HepG2 (cell line): ENCODE data around the gene USP9X. TPM values are rescaled to one million over a fixed set of nuclear protein-coding genes. Genes with fewer than 3 reads are reported as not detected.
A peak's percentile ranks its signal among the peaks of the same experiment; 100 is the strongest.

Experiments used
- ATAC-seq: fragments of 200-7000 bp; cut with Tn5 transposase; 3 replicates; pipeline ENCODE4 v1.9.1; 2020; ENCODE audit warnings: mild to moderate bottlenecking, moderate library complexity
- BruUV-seq: library from RNA; stranded (reverse); fragments of 400-500 nt; replicated peaks from 2 replicates; lab custom pipeline; 2021; lab: Mats Ljungman, UMichigan
- CTCF ChIA-PET: fragments of 300-600 bp; formaldehyde crosslinking; extraction: SDS; loops from one replicate; lab custom pipeline; 2021; ENCODE audit warnings: low total read pairs, inconsistent platforms, low intra/inter-chr PET ratio; lab: Yijun Ruan, JAX
- POLR2A ChIA-PET: fragments of 350-600 bp; sonication (Branson Sonifier 250); formaldehyde crosslinking; loops from one replicate; lab custom pipeline; 2020; ENCODE audit warnings: antibody characterized with exemption, inconsistent platforms; lab: Yijun Ruan, JAX
- DNase-seq: peaks from one replicate; pipeline ENCODE4 v3.0.0-alpha.2; 2015; ENCODE audit warnings: low spot score
- FAIRE-seq: peaks from 3 replicates; lab custom pipeline; 2011; peaks lifted over from hg19 to GRCh38; lab: Jason Lieb, UNC
- H2AFZ ChIP-seq: one replicate; pipeline ENCODE4 v1.6.1; 2011; ENCODE audit warnings: low read length, inconsistent platforms
- H3K27ac ChIP-seq: fragments of 300-600 bp; 3 replicates; pipeline ENCODE4 v1.8.0; 2011; ENCODE audit warnings: mixed run types, mild to moderate bottlenecking, mixed read lengths, low read length, inconsistent platforms; ENCODE audit not compliant: insufficient read depth; ENCODE audit errors: extremely low read length
- H3K27me3 ChIP-seq, 2 experiments: fragments of 200-600 bp in 1 of 2; 2 replicates in 1 of 2; 3 replicates in 1 of 2; pipeline versions ENCODE4 v1.6.0 to v1.8.0; 2011; ENCODE audit warnings: low read length in 2 of 2, mild to moderate bottlenecking in 2 of 2, moderate library complexity in 2 of 2, inconsistent platforms in 1 of 2; ENCODE audit not compliant: insufficient read depth in 2 of 2, control insufficient read depth in 1 of 2
- H3K36me3 ChIP-seq, 2 experiments: fragments of 200-600 bp in 1 of 2; replicated peaks in 1 of 2; 2 replicates in 1 of 2; 3 replicates in 1 of 2; pipeline versions ENCODE4 v1.5.1 to v1.8.0; 2011; ENCODE audit warnings: low read length in 2 of 2, inconsistent platforms in 1 of 2; ENCODE audit not compliant: insufficient read depth in 2 of 2, control insufficient read depth in 1 of 2
- H3K4me1 ChIP-seq: 2 replicates; pipeline ENCODE4 v1.5.1; 2012; ENCODE audit warnings: low read length, inconsistent platforms; ENCODE audit not compliant: insufficient read depth
- H3K4me2 ChIP-seq: 2 replicates; pipeline ENCODE4 v1.6.0; 2011; ENCODE audit warnings: low read depth, low read length, inconsistent platforms
- H3K4me3 ChIP-seq, 3 experiments: fragments of 200-600 bp in 1 of 3; sonication (generic), shearing (Covaris generic) in 1 of 3; replicated peaks in 1 of 3; 2 replicates each; pipeline ENCODE4 v1.5.1; 2011 to 2016; ENCODE audit warnings: low read length in 3 of 3, inconsistent platforms in 2 of 3, low read depth in 2 of 3, mild to moderate bottlenecking in 2 of 3, control low read depth in 1 of 3, mixed read lengths in 1 of 3; ENCODE audit not compliant: insufficient read depth in 1 of 3
- H3K79me2 ChIP-seq: one replicate; pipeline ENCODE4 v1.6.1; 2011; ENCODE audit warnings: low read length, inconsistent platforms; ENCODE audit not compliant: insufficient read depth
- H3K9ac ChIP-seq: 2 replicates; pipeline ENCODE4 v1.6.0; 2011; ENCODE audit warnings: mild to moderate bottlenecking, low read depth, low read length, inconsistent platforms; ENCODE audit not compliant: insufficient read depth
- H3K9me3 ChIP-seq: 2 replicates; pipeline ENCODE4 v1.5.1; 2012; ENCODE audit warnings: mild to moderate bottlenecking, low read length
- H4K20me1 ChIP-seq: 2 replicates; pipeline ENCODE4 v1.6.0; 2011; ENCODE audit warnings: inconsistent platforms, mild to moderate bottlenecking, low read length, moderate library complexity; ENCODE audit not compliant: insufficient read depth
- BCL6 ChIP-seq: IDR thresholded peaks from 2 replicates; pipeline ENCODE4 v1.6.1; 2016; ENCODE audit warnings: missing genetic modification reagents, missing compliant biosample characterization
- GATAD1 ChIP-seq: IDR thresholded peaks from 2 replicates; pipeline ENCODE4 v1.6.1; 2016; ENCODE audit warnings: missing genetic modification reagents, missing compliant biosample characterization
- HMG20A ChIP-seq: IDR thresholded peaks from 2 replicates; pipeline ENCODE4 v1.6.1; 2016; ENCODE audit warnings: borderline replicate concordance
- HOXA3 ChIP-seq: sonication (generic); formaldehyde crosslinking; IDR thresholded peaks from 2 replicates; pipeline ENCODE4 v1.5.0; 2020; ENCODE audit warnings: missing genetic modification reagents
- KDM1A ChIP-seq: IDR thresholded peaks from 2 replicates; pipeline ENCODE4 v1.6.1; 2016; ENCODE audit warnings: missing compliant biosample characterization
- MAFF ChIP-seq: IDR thresholded peaks from 2 replicates; pipeline ENCODE4 v1.6.1; 2011; ENCODE audit warnings: low read depth, low read length, improper control_type of control experiment
- MAFK ChIP-seq, 2 experiments: IDR thresholded peaks in 1 of 2; conservative IDR thresholded peaks in 1 of 2; 2 replicates each; pipeline ENCODE4 v1.6.1; 2011; ENCODE audit warnings: improper control_type of control experiment in 2 of 2, low read length in 2 of 2
- NCOA5 ChIP-seq: sonication (generic); formaldehyde crosslinking; IDR thresholded peaks from 2 replicates; pipeline ENCODE4 v1.4.0; 2020; ENCODE audit warnings: missing genetic modification reagents
- PCBP2 ChIP-seq: fragments of 200-400 bp; formaldehyde crosslinking; optimal IDR thresholded peaks from 2 replicates; pipeline ENCODE3; 2018; ENCODE audit warnings: low read length, low read depth; ENCODE audit not compliant: poor library complexity, severe bottlenecking
- SALL1 ChIP-seq: sonication (generic); formaldehyde crosslinking; IDR thresholded peaks from 2 replicates; pipeline ENCODE4 v1.8.0; 2022; ENCODE audit warnings: mild to moderate bottlenecking, missing genetic modification reagents
- TGIF2 ChIP-seq: IDR thresholded peaks from 2 replicates; pipeline ENCODE4 v1.6.1; 2016; ENCODE audit warnings: control low read depth, missing compliant biosample characterization
- ZNF550 ChIP-seq: sonication (generic); formaldehyde crosslinking; IDR thresholded peaks from 2 replicates; pipeline ENCODE4 v1.4.0; 2020; ENCODE audit warnings: mild to moderate bottlenecking, missing genetic modification reagents, borderline replicate concordance
- ZNF749 ChIP-seq: sonication (generic); formaldehyde crosslinking; IDR thresholded peaks from 2 replicates; pipeline ENCODE4 v1.8.0; 2022; ENCODE audit warnings: mild to moderate bottlenecking, missing genetic modification reagents, moderate library complexity, borderline replicate concordance
- ZNF790 ChIP-seq: sonication (generic); formaldehyde crosslinking; IDR thresholded peaks from 2 replicates; pipeline ENCODE4 v1.8.0; 2022; ENCODE audit warnings: missing genetic modification reagents, mild to moderate bottlenecking, borderline replicate concordance
- ZNF83 ChIP-seq: sonication (generic); formaldehyde crosslinking; IDR thresholded peaks from 2 replicates; pipeline ENCODE4 v1.4.0; 2020; ENCODE audit warnings: missing genetic modification reagents, mild to moderate bottlenecking, borderline replicate concordance
- WGBS: methylation state at CpG from one replicate; pipeline ENCODE4 v1.1.6; 2017; ENCODE audit warnings: low lambda C conversion rate; 5-methylcytosine and 5-hydroxymethylcytosine counted together
- in situ Hi-C: cut with HindIII; loops from 2 replicates; pipeline ENCODE4 v1.10.0; 2017; ENCODE audit warnings: low pct_unique_long_range_greater_than_20kb; ENCODE audit not compliant: extremely low pct_ligation_motif_present
- intact Hi-C: fragments of 100-400 bp; cut with micrococcal nuclease; formaldehyde crosslinking; loops from one replicate; pipeline ENCODE4 v1.10.0; 2022; ENCODE audit not compliant: unreplicated experiment
- polyA plus RNA-seq, 8 experiments: library from polyadenylated mRNA; depleted of rRNA in 3 of 8; stranded (reverse) in 7 of 8; unstranded in 1 of 8; fragments of >200 nt; fragmentation: Illumina TruSeq in 4 of 8; extraction: Trizol in 4 of 8; gene quantifications; 2 replicates each; pipeline versions ENCODE4 v1.2.1 to v1.2.3, GENCODE V29; 2011 to 2016; ENCODE audit warnings: low read depth in 4 of 8, missing spikeins in 1 of 8, mixed read lengths in 1 of 8; ENCODE audit not compliant: insufficient read depth in 1 of 8
- total RNA-seq, 5 experiments: library from RNA; depleted of rRNA; stranded (reverse); fragments of >200 nt; fragmentation: Illumina TruSeq; extraction: Trizol; gene quantifications; 2 replicates each; pipeline ENCODE4 v1.2.3, GENCODE V29; 2016; ENCODE audit warnings: low read depth in 1 of 5
- TF ChIP-seq, protein P1 (sequence below), 2 experiments: fragments of 450-650 bp in 1 of 2; sonication (generic) in 1 of 2; formaldehyde crosslinking; IDR thresholded peaks; 2 replicates each; pipeline versions ENCODE4 v1.5.0 to v1.8.0; 2020 to 2022; ENCODE audit warnings: mild to moderate bottlenecking in 1 of 2, missing genetic modification reagents in 1 of 2
- TF ChIP-seq, protein P2 (sequence below): sonication (generic); formaldehyde crosslinking; IDR thresholded peaks from 2 replicates; pipeline ENCODE4 v1.5.0; 2020; ENCODE audit warnings: missing genetic modification reagents, mild to moderate bottlenecking, borderline replicate concordance
- TF ChIP-seq, protein P3 (sequence below): IDR thresholded peaks from 2 replicates; pipeline ENCODE4 v1.6.1; 2016

Gene USP9X
- total and polyA plus RNA-seq, 2 of the 13 experiments (the other 11 are each of a cell fraction or from before 2014, with no cell fraction given) = 22.2 to 40.5 TPM

DNA sequence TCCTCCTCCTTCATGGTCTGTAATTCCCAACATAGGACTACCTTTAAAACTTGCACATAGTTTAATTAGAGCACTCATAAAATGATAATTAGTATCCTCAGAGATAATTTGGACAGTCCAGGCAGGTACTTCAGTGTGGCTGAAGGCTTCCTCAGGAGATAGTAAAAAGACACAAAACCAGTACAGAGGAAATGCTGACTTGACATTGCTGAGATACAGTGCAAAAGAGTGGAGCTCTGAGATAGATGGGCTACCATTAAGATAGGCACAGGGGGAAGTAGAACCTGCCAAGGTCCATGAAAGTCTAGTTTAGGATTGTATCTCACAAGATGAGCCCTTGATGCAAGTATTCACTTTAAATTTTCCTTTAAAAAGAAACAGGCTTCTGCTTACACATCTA, 91.0 kb downstream of the USP9X start:
- POLR2A ChIA-PET = no interaction called here
- 0 out of 2 replicates have a peak, but pooled peaks cover 2% of the 10 kb centered on the region for H4K20me1 ChIP-seq
- no peak for FAIRE-seq
- H3K36me3 ChIP-seq = peaks cover 2 to 10% of the 10 kb centered on the region in 2 experiments; a peak in 2 of 5 replicates
- H3K9me3 ChIP-seq = no peaks in the 10 kb centered on the region
- no peak overlapping the region for H3K27ac ChIP-seq
- CTCF ChIA-PET = interaction anchor here (0.5 kb wide), 1 partner anchor 570 kb away, joined by 4 read pairs; no protein-coding TSS in a partner anchor
- no peak overlapping the region for H3K4me3 ChIP-seq
- H2AFZ ChIP-seq = no peak overlapping the region
- H3K4me1 ChIP-seq = no peaks in the 10 kb centered on the region
- no peak overlapping the region for H3K4me2 ChIP-seq
- no peak overlapping the region for H3K9ac ChIP-seq
- no peak for TF ChIP-seq BCL6 (CRISPR knock-in tag)
- TF ChIP-seq HMG20A (CRISPR knock-in tag) = no peak
- TF ChIP-seq MAFK (conservative IDR thresholded peaks at IDR 0.05 in 1 of 2, IDR thresholded peaks at IDR 0.05 in 1 of 2; ENCODE audit: low read length in 2 of 2) = peak; percentile 74 to 88
- peak; percentile 83 for TF ChIP-seq MAFF
- TF ChIP-seq TGIF2 = no peak
- TF ChIP-seq, all 625 proteins: peak for 2
- ATAC-seq (no peak), DNase-seq (no peak)
- intact Hi-C loops (no loop called here), in situ Hi-C loops (no loop called here)
- Histone ChIP-seq H3K27me3 (no peaks in the 10 kb centered on the region), H3K79me2 (no peaks in the 10 kb centered on the region)
- BruUV-seq = no TSS peak

DNA sequence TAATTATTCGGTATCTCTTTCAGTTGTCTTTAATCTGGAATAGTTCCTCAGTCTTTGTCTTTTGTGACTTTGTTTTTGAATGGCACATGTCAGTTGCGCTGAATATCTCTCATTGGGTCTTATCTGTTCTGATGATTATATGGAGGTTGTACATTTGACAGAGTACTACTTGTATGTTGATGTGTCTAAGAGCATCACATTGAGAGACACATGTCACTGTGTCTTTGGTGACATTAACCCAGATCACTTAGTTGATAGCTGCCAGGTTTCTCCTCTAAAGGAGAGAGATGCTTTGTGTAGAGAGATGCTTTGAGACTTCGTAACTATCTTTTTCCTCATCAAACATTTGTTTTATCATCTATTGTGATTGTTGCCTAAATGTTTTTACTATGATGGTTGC, 92.1 kb downstream of the USP9X start:
- no peak overlapping the region for H3K27ac ChIP-seq
- ATAC-seq = no peak
- no peak overlapping the region for H2AFZ ChIP-seq
- H3K27me3 ChIP-seq = no peaks in the 10 kb centered on the region
- no peaks in the 10 kb centered on the region for H3K4me1 ChIP-seq
- 100% methylated on average over 3 of the region's 3 CpGs for WGBS
- CTCF ChIA-PET = no interaction called here
- intact Hi-C loops (no loop called here), in situ Hi-C loops (no loop called here)
- peaks cover 2 to 8% of the 10 kb centered on the region in 2 experiments; a peak in 2 of 5 replicates for H3K36me3 ChIP-seq
- no peak overlapping the region for H3K9ac ChIP-seq
- no peak overlapping the region for H3K4me2 ChIP-seq
- DNase-seq = no peak
- no peaks in the 10 kb centered on the region for H3K9me3 ChIP-seq
- 0 out of 2 replicates have a peak, but pooled peaks cover 2% of the 10 kb centered on the region for H4K20me1 ChIP-seq
- no peak overlapping the region for H3K4me3 ChIP-seq
- no peak for FAIRE-seq
- BruUV-seq = no TSS peak
- no peaks in the 10 kb centered on the region for H3K79me2 ChIP-seq
- POLR2A ChIA-PET = no interaction called here
- TF ChIP-seq GATAD1 (CRISPR knock-in tag) = no peak
- no peak for TF ChIP-seq NCOA5 (CRISPR knock-in tag)
- TF ChIP-seq, protein P1, sequence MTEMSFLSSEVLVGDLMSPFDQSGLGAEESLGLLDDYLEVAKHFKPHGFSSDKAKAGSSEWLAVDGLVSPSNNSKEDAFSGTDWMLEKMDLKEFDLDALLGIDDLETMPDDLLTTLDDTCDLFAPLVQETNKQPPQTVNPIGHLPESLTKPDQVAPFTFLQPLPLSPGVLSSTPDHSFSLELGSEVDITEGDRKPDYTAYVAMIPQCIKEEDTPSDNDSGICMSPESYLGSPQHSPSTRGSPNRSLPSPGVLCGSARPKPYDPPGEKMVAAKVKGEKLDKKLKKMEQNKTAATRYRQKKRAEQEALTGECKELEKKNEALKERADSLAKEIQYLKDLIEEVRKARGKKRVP (CRISPR knock-in tag; IDR thresholded peaks at IDR 0.05) = no peak
- TF ChIP-seq, protein P2, sequence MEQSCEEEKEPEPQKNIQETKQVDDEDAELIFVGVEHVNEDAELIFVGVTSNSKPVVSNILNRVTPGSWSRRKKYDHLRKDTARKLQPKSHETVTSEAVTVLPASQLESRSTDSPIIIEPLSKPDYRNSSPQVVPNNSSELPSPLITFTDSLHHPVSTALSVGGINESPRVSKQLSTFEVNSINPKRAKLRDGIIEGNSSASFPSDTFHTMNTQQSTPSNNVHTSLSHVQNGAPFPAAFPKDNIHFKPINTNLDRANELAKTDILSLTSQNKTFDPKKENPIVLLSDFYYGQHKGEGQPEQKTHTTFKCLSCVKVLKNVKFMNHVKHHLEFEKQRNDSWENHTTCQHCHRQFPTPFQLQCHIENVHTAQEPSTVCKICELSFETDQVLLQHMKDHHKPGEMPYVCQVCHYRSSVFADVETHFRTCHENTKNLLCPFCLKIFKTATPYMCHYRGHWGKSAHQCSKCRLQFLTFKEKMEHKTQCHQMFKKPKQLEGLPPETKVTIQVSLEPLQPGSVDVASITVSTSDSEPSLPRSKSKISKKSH (CRISPR knock-in tag) = no peak
- TF ChIP-seq ZNF790 (CRISPR knock-in tag) = no peak
- no peak for TF ChIP-seq HOXA3 (CRISPR knock-in tag)
- no peak for TF ChIP-seq PCBP2
- TF ChIP-seq, protein P3, sequence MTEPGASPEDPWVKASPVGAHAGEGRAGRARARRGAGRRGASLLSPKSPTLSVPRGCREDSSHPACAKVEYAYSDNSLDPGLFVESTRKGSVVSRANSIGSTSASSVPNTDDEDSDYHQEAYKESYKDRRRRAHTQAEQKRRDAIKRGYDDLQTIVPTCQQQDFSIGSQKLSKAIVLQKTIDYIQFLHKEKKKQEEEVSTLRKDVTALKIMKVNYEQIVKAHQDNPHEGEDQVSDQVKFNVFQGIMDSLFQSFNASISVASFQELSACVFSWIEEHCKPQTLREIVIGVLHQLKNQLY = no peak
- TF ChIP-seq SALL1 (CRISPR knock-in tag) = no peak
- no peak for TF ChIP-seq ZNF83 (CRISPR knock-in tag)
- TF ChIP-seq KDM1A (CRISPR knock-in tag) = no peak
- TF ChIP-seq ZNF749 (CRISPR knock-in tag) = no peak
- TF ChIP-seq ZNF550 (CRISPR knock-in tag) = no peak
